Fibroblast of skin of back (primary cell): ENCODE results near the gene OSTM1. TPM values are rescaled to one million over a fixed set of nuclear protein-coding genes. Genes with fewer than 3 reads are reported as not detected.

Experiments used
- DNase-seq: peaks from one replicate; pipeline ENCODE4 v3.0.0-alpha.2; 2013
- polyA plus RNA-seq, 2 experiments: library from polyadenylated mRNA; unstranded; fragments of 120-200 nt; gene quantifications; one replicate each; pipeline ENCODE4 v1.2.1, GENCODE V29; 2013; ENCODE audit not compliant: insufficient read length in 2 of 2

OSTM1 gene, protein sequence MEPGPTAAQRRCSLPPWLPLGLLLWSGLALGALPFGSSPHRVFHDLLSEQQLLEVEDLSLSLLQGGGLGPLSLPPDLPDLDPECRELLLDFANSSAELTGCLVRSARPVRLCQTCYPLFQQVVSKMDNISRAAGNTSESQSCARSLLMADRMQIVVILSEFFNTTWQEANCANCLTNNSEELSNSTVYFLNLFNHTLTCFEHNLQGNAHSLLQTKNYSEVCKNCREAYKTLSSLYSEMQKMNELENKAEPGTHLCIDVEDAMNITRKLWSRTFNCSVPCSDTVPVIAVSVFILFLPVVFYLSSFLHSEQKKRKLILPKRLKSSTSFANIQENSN
- polyA plus RNA-seq (2013, experiment 1 of 2; ENCODE audit: insufficient read length) = 31.1 TPM
- 47.2 TPM for polyA plus RNA-seq (2013, experiment 2 of 2; ENCODE audit: insufficient read length)

DNA sequence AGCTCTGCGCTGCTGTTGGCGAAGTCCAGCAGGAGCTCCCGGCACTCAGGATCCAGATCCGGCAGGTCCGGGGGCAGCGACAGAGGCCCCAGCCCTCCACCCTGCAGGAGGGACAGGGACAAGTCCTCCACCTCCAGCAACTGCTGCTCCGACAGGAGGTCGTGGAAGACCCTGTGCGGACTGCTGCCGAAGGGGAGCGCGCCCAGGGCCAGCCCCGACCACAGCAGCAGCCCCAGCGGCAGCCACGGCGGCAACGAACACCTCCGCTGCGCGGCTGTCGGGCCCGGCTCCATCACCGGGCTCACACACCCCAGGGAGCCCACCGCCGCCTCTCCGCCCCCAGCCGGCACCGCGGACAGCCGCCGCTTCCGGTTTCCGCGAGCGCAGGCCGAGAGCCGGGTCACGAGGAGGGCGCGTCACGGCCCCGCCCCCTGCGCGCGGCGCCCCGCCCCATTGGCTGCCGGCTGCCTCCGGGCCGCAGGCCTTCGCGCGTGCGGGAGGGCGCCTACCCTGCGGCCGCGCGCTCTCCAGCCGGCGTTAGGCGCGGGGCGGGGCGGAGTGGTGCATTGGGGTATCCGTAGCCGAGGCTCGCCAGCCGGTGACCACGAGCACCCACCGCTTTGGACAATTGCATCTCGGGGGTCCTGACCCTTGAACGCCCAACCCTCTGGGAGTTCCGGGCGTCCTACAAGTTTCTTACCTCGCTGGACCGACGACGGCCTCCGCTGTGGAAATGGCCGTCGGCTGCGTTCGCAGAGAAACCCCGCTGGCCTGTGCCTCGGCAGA lies at the start of gene OSTM1:
Gene OSTM1, minus strand, starts transcription at position 383 of the 786 bp plus-strand sequence. Its CDS starts 90 bp downstream, at position 293.
- DNase-seq = peak; percentile 87

DNA sequence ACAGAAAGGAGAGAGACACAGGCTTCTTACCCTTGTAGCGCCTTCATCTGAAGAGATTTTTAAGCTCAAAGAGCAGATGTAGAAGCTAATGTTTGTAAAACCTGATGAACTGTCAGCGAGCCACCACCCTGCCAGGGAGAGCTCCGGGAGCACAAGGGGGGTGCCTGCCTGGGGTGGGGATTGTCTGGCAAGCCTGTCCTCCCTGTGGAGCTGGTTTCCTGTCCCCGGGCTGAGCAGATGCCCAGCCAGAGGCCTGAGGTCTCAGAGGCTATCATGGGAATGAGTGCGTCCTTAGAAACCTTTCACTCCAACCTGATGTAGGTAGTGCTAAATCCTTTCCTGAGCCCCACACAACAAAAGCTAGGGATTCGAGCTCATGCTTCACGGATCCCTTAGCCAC lies 49.4 kb upstream of the OSTM1 start:
- no peak for DNase-seq

- no peak for DNase-seq
These were observed 49.0 kb upstream of the OSTM1 start for GRCh38 chr6:108123481-108123929.

- no peak for DNase-seq
These were observed 47.1 kb upstream of the OSTM1 start for GRCh38 chr6:108121612-108122011.

DNA sequence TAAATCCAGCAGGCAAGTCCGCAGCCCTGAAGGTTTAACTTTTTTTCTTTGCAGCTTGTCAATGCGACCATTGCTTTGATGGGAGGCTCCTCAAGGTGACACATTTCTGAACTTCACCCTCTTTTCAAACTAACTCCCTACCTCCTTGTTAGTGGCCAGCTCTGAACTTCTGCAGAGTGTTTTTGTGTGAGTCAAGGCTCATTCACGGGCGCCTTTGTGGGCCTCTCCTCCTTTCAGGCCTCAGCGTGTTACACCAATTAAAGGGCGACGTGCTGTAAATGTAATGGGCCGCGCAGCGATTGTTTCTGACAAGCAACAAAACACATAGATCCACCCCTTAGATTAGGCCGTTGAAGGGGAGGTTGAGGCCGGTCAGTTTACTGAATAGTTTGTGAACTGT lies 45.8 kb upstream of the OSTM1 start:
- no peak for DNase-seq

DNA sequence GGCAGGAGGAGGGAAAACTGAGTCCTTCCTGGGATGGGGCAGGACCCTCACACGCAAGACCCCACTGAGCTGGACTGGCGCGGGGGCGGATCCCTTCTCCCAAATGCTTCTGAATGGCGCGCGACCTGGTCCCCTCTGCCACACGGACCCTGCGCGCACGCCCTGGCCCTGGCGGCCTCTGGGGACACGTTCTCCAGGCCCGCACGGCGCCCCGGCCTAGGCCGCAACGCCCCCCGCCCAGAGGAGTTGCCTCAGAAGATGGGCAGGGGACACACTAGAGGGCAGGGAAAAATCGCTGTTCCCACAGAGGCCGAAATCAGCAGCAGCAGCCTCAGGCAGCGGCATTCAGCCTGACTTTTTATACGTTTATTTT lies 45.2 kb upstream of the OSTM1 start:
- no peak for DNase-seq

- no peak for DNase-seq
These were observed 44.5 kb upstream of the OSTM1 start for GRCh38 chr6:108118810-108119768.

DNA sequence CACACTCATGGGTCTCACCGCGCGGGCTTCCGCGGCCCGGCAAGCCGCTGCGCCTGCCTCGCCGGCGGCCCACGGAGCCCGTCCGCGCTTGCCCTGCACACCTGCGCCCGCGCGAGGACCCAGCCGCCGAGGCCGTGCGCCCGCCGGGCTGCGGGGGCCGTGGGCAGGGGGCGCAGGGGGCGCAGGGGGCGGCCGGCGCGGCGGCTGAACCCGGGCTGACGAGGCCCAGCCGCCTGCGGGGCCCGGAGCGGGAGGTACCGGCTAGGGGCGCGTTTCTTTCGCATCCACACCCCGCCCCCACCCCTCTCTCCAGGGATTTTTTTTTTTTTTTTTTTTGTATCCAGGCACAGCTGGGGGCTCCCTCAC lies 43.8 kb upstream of the OSTM1 start:
- DNase-seq = no peak

DNA sequence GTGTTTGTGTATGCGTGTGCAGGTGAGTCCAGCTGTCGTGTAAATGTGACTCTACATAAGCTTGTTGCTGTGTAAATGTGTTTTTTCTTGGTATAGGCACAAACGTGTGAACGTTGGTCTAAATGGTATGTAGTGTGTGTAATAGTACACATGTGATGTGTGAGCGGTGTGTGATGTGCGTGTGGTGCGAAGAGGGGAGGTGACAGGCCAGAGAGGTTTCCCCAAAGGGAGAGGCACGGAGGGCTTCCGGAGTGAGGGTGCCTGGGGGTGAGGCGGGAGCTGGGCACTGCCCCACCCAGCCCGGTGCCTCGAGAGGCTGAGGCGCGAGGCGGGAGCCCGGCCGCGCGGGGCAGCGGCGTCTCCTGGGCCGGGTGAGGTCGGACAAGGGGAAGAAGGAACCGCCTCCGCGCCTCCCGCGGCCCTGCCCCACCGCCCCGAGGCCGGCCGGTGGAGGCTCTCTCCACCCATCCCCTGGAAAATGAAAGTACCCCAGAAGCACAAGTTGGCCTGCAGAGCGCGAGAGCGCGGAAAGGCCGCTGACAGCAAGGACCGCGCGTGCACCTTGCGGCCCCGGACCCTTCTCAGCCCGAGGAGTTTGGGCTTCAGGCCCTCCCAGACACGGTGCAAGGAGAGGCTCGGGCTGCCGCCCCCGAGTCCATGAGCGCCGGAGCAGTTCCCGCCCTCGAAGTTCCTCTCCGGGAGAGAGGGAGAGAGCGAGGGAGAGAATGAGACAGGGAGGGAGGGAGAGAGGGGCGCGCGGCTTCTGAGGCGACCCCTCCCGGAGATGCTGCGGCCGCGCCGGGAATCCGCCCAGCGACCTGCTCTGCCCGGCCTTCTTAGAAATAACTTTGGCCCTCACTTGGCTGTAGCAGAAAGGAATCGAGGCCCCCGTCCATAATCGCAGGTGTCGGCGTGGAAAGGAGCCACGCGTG lies 43.2 kb upstream of the OSTM1 start:
- DNase-seq = no peak

- DNase-seq = no peak
These were observed 42.2 kb upstream of the OSTM1 start for GRCh38 chr6:108116546-108117426.

DNA sequence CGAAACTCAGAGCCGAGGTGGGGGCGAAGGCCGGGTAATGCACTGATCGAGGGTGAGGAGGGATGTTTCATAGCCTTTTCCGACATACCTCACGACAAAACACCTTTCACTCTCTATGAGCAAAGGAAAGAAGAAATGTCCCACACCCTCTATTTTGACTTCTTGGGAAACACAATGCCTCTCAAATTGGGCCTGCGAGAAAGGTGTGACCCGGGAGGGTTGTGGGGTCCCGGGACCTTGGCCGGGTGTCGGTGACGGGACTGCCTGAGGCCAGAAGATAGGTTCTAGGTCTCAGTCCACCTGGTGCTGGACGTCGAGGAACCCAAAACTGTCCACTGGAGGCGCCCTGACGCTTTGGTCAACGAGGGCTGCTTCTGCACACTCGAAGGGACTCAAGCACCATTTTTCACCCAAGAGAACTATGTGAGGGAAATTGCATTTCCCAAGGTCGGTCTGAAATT lies 41.1 kb upstream of the OSTM1 start:
- peak; percentile 25 for DNase-seq

- peak; percentile 54 for DNase-seq
These were observed 40.5 kb upstream of the OSTM1 start for GRCh38 chr6:108114841-108115597.

GRCh38 chr6:108113557-108114519 lies 39.3 kb upstream of the OSTM1 start:
- DNase-seq = peak; percentile 55

- DNase-seq = no peak
These were observed 33.8 kb upstream of the OSTM1 start for GRCh38 chr6:108108374-108108773.

GRCh38 chr6:108107102-108107501 lies 32.6 kb upstream of the OSTM1 start:
- no peak for DNase-seq

GRCh38 chr6:108106694-108107093 lies 32.2 kb upstream of the OSTM1 start:
- DNase-seq = no peak

DNA sequence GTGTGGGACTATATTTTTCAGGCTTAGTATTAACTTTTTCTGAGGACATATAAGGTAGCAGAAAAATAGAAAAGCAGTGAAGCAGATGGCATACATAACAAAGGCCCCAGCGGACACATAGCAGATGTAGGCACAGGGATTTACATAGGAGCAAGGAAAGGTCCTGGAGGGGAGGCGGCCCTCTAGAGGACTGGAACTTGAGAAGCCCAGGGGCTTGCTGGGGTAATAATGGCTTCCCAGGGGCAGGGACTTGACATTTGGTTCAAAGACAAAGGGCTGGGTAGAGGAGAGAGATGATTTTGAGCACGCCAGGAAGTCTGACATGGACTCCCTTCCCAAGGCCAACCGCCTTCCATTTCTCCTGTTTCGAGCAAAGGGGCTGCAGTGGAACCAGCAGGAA lies 31.7 kb upstream of the OSTM1 start:
- no peak for DNase-seq

DNA sequence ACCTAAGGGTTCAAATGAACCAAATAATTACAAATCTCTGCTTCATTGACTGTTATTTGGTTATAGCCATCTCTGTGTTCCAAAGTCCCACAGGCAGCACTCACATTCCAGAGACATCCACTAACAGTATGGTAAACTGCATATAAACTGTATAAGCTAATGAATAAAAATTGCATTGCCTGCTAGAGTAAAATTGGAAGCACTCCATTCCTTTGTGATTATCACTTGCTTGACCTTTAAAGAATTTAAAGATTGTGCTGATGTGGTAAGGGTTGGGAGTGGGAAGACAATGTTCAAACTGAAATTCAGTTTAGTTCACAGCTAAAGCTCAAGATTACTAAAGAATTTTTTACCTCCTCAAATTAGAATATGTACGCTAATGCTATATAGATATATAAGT lies 31.0 kb upstream of the OSTM1 start:
- peak; percentile 39 for DNase-seq
